CD4-positive, alpha-beta memory T cell (primary cell): ENCODE data around the gene CELA3B. TPM values are rescaled to one million over a fixed set of nuclear protein-coding genes. Genes with fewer than 3 reads are reported as not detected.
A peak's percentile ranks its signal among the peaks of the same experiment; 100 is the strongest.
"Not testable (repeated sequence)": the region's sequence is repeated elsewhere in the genome, so short reads cannot be mapped to it uniquely, and the experiment has no call there.

Experiments used
- CTCF ChIA-PET: fragments of 350-600 bp; sonication (Branson Sonifier 250); formaldehyde crosslinking; loops from one replicate; lab custom pipeline; 2021; ENCODE audit warnings: inconsistent platforms; ENCODE audit not compliant: partially characterized antibody; lab: Charles Lee
- POLR2A ChIA-PET: fragments of 350-600 bp; sonication (Branson Sonifier 250); formaldehyde crosslinking; loops from one replicate; lab custom pipeline; 2021; ENCODE audit not compliant: partially characterized antibody; lab: Charles Lee
- DNase-seq, 5 donors: peaks; one replicate each; pipeline versions ENCODE4 v3.0.0 to v3.0.0-alpha.2; 2020 to 2022; ENCODE audit warnings: mixed read lengths in 1 of 5
- H3K27ac ChIP-seq: one replicate; pipeline ENCODE4 v1.7.0; 2013; ENCODE audit warnings: low read depth, low read length
- H3K27me3 ChIP-seq: 2 replicates; pipeline ENCODE4 v1.7.0; 2013; ENCODE audit warnings: mild to moderate bottlenecking, low read length, moderate library complexity; ENCODE audit not compliant: insufficient read depth
- H3K36me3 ChIP-seq: 2 replicates; pipeline ENCODE4 v1.7.0; 2013; ENCODE audit warnings: mild to moderate bottlenecking, low read length, moderate library complexity; ENCODE audit not compliant: insufficient read depth
- H3K4me1 ChIP-seq: 2 replicates; pipeline ENCODE4 v1.7.0; 2013; ENCODE audit warnings: mild to moderate bottlenecking, low read length, moderate library complexity; ENCODE audit not compliant: insufficient read depth
- H3K4me3 ChIP-seq, 2 donors: one replicate each; pipeline ENCODE4 v1.7.0; 2013; ENCODE audit warnings: low read length in 2 of 2, mild to moderate bottlenecking in 1 of 2
- H3K9me3 ChIP-seq, 2 donors: one replicate each; pipeline ENCODE4 v1.7.0; 2013; ENCODE audit warnings: low read length in 2 of 2, control low read depth in 1 of 2; ENCODE audit not compliant: control insufficient read depth in 1 of 2
- H3K27ac Mint-ChIP-seq, 7 donors: one replicate each; pipeline ENCODE4 v1.8.0; 2020 to 2021; ENCODE audit warnings: mixed read lengths in 7 of 7, mild to moderate bottlenecking in 6 of 7, inconsistent platforms in 3 of 7, moderate library complexity in 3 of 7
- H3K27me3 Mint-ChIP-seq, 2 donors: one replicate each; pipeline ENCODE4 v1.8.0; 2020 to 2021; ENCODE audit warnings: mixed read lengths in 2 of 2
- H3K36me3 Mint-ChIP-seq, 2 donors: one replicate each; pipeline ENCODE4 v1.8.0; 2020 to 2021; ENCODE audit warnings: mixed read lengths in 2 of 2, inconsistent platforms in 1 of 2, mild to moderate bottlenecking in 1 of 2
- H3K4me1 Mint-ChIP-seq, 4 donors: one replicate each; pipeline ENCODE4 v1.8.0; 2020 to 2021; ENCODE audit warnings: mixed read lengths in 4 of 4, mild to moderate bottlenecking in 1 of 4
- H3K4me3 Mint-ChIP-seq, 8 donors: one replicate each; pipeline ENCODE4 v1.8.0; 2020 to 2021; ENCODE audit warnings: mixed read lengths in 8 of 8, mild to moderate bottlenecking in 7 of 8, moderate library complexity in 6 of 8, inconsistent platforms in 3 of 8
- H3K9me3 Mint-ChIP-seq, 8 donors: one replicate each; pipeline ENCODE4 v1.8.0; 2020 to 2021; ENCODE audit warnings: mixed read lengths in 8 of 8, mild to moderate bottlenecking in 5 of 8, inconsistent platforms in 3 of 8, moderate library complexity in 1 of 8
- intact Hi-C: fragments of 100-400 bp; cut with micrococcal nuclease; formaldehyde crosslinking; loops from one replicate; pipeline ENCODE4 v1.15.1; 2023
- polyA plus RNA-seq, 2 donors: library from polyadenylated mRNA; unstranded; fragments of 300-500 nt; fragmentation: Illumina TruSeq; gene quantifications; one replicate each; pipeline ENCODE4 v1.2.3, GENCODE V29; 2021
- total RNA-seq, 2 experiments: library from RNA; stranded (reverse); gene quantifications; one replicate each; pipeline ENCODE4 v1.2.3, GENCODE V29; 2021

Gene CELA3B
- total and polyA plus RNA-seq, 4 experiments from 2014 or later, result not detected

- intact Hi-C loops, result no loop called here
- no peaks in the 10 kb centered on the region for H3K36me3 ChIP-seq
- no peaks in the 10 kb centered on the region for H3K27me3 ChIP-seq
- peaks cover 31% of the 10 kb centered on the region for H3K4me1 ChIP-seq
- ChIA-PET POLR2A (interaction anchor here (0.9 to 4.0 kb wide), 5 partner anchors 19 to 174 kb away, joined by 3 to 19 read pairs (median 4); partner anchors contain the start of genes HSPG2 and USP48), CTCF (interaction anchor here (0.9 kb wide), 1 partner anchor 19 kb away, joined by 3 read pairs; no protein-coding TSS in a partner anchor)
- Mint-ChIP-seq H3K36me3 (no peaks in the 10 kb centered on the region), H3K27ac (peak overlapping the region; percentile 79 to 96 (median 91)), H3K4me1 (peaks cover 20 to 42% (median 25%) of the 10 kb centered on the region in 4 donors), H3K9me3 (no peaks in the 10 kb centered on the region), H3K4me3 (peak overlapping the region; percentile 59 to 91 (median 73)), H3K27me3 (peaks cover 0 to 1% of the 10 kb centered on the region in 2 donors)
- peak overlapping the region; percentile 33 for H3K27ac ChIP-seq
- DNase-seq, result peak; percentile 64 to 84 (median 73)
- no peaks in the 10 kb centered on the region for H3K9me3 ChIP-seq
- H3K4me3 ChIP-seq, result no peak overlapping the region
Measured at GRCh38 chr1:21956720-21957552, 19.9 kb upstream of the CELA3B start.

GRCh38 chr1:21961337-21961736 lies 15.5 kb upstream of the CELA3B start:
- H3K9me3 ChIP-seq, result no peaks in the 10 kb centered on the region
- DNase-seq, result no peak
- intact Hi-C loops, result loop anchor here (5.0 kb wide), 1 partner anchor 259 kb away; no protein-coding TSS in a partner anchor
- peaks cover 23 to 35% (median 26%) of the 10 kb centered on the region in 4 donors for H3K4me1 Mint-ChIP-seq
- H3K27me3 Mint-ChIP-seq, result peaks cover 0 to 1% of the 10 kb centered on the region in 2 donors
- H3K27me3 ChIP-seq, result no peaks in the 10 kb centered on the region
- H3K36me3 ChIP-seq, result no peaks in the 10 kb centered on the region
- peaks cover 24% of the 10 kb centered on the region for H3K4me1 ChIP-seq
- H3K4me3 Mint-ChIP-seq, result no peak overlapping the region
- ChIA-PET POLR2A (no interaction called here), CTCF (no interaction called here)
- no peaks in the 10 kb centered on the region for H3K36me3 Mint-ChIP-seq
- no peaks in the 10 kb centered on the region for H3K9me3 Mint-ChIP-seq
- H3K27ac ChIP-seq, result no peak overlapping the region
- H3K4me3 ChIP-seq, result no peak overlapping the region
- H3K27ac Mint-ChIP-seq, result peak overlapping the region in 1 of 7 donors; percentile 29

GRCh38 chr1:21961799-21962198 lies 15.0 kb upstream of the CELA3B start:
- Mint-ChIP-seq H3K27ac (peak overlapping the region in 1 of 7 donors; percentile 10), H3K36me3 (no peaks in the 10 kb centered on the region), H3K4me3 (no peak overlapping the region), H3K4me1 (peaks cover 21 to 30% (median 23%) of the 10 kb centered on the region in 4 donors), H3K27me3 (peaks cover 1 to 2% of the 10 kb centered on the region in 2 donors), H3K9me3 (no peaks in the 10 kb centered on the region)
- CTCF ChIA-PET, result no interaction called here
- no peak for DNase-seq
- intact Hi-C loops, result loop anchor here (5.0 kb wide), 1 partner anchor 259 kb away; no protein-coding TSS in a partner anchor
- POLR2A ChIA-PET, result no interaction called here
- Histone ChIP-seq H3K9me3 (no peaks in the 10 kb centered on the region), H3K4me3 (no peak overlapping the region), H3K27me3 (no peaks in the 10 kb centered on the region), H3K36me3 (no peaks in the 10 kb centered on the region), H3K4me1 (peaks cover 19% of the 10 kb centered on the region), H3K27ac (no peak overlapping the region)

GRCh38 chr1:21963477-21964217 lies 13.2 kb upstream of the CELA3B start:
- H3K4me3 Mint-ChIP-seq, result peak overlapping the region in 1 of 8 donors; percentile 1
- H3K36me3 ChIP-seq, result no peaks in the 10 kb centered on the region
- H3K36me3 Mint-ChIP-seq, result no peaks in the 10 kb centered on the region

GRCh38 chr1:21966247-21967000 lies 10.4 kb upstream of the CELA3B start:
- Histone ChIP-seq H3K4me1 (peaks cover 3% of the 10 kb centered on the region), H3K36me3 (no peaks in the 10 kb centered on the region), H3K27me3 (no peaks in the 10 kb centered on the region), H3K4me3 (no peak overlapping the region), H3K27ac (no peak overlapping the region), H3K9me3 (no peaks in the 10 kb centered on the region)
- no peaks in the 10 kb centered on the region for H3K36me3 Mint-ChIP-seq
- peaks cover 5 to 6% (median 6%) of the 10 kb centered on the region in 4 donors for H3K4me1 Mint-ChIP-seq
- POLR2A ChIA-PET, result no interaction called here
- intact Hi-C loops, result no loop called here
- CTCF ChIA-PET, result interaction anchor here (1.6 kb wide), 1 partner anchor 456 kb away, joined by 4 read pairs; no protein-coding TSS in a partner anchor
- H3K4me3 Mint-ChIP-seq, result no peak overlapping the region
- DNase-seq, result no peak
- H3K9me3 Mint-ChIP-seq, result no peaks in the 10 kb centered on the region
- no peak overlapping the region for H3K27ac Mint-ChIP-seq
- H3K27me3 Mint-ChIP-seq, result peaks cover 0 to 2% of the 10 kb centered on the region in 2 donors

More at GRCh38 chr1:21963477-21964217, 13.2 kb upstream of the CELA3B start:
- H3K27me3 Mint-ChIP-seq, result peaks cover 0 to 2% of the 10 kb centered on the region in 2 donors
- Histone ChIP-seq H3K4me1 (peaks cover 3% of the 10 kb centered on the region), H3K27me3 (no peaks in the 10 kb centered on the region), H3K4me3 (no peak overlapping the region), H3K9me3 (no peaks in the 10 kb centered on the region), H3K27ac (no peak overlapping the region)
- POLR2A ChIA-PET, result interaction anchor here (1.0 kb wide), 1 partner anchor 89 kb away, joined by 3 read pairs; the partner anchor contains the start of gene CDC42
- peak; percentile 70 to 82 (median 77) for DNase-seq
- H3K27ac Mint-ChIP-seq, result peak overlapping the region; percentile 4 to 90 (median 63)
- peaks cover 6 to 12% (median 6%) of the 10 kb centered on the region in 4 donors for H3K4me1 Mint-ChIP-seq
- CTCF ChIA-PET, result interaction anchor here (0.6 to 1.8 kb wide), 8 partner anchors 12 to 596 kb away, joined by 3 to 7 read pairs (median 4); no protein-coding TSS in a partner anchor
- no peaks in the 10 kb centered on the region for H3K9me3 Mint-ChIP-seq
- intact Hi-C loops, result loop anchor here (1.0 to 5.0 kb wide), 4 partner anchors 61 to 454 kb away; partner anchors contain the start of gene ALPL

DNA sequence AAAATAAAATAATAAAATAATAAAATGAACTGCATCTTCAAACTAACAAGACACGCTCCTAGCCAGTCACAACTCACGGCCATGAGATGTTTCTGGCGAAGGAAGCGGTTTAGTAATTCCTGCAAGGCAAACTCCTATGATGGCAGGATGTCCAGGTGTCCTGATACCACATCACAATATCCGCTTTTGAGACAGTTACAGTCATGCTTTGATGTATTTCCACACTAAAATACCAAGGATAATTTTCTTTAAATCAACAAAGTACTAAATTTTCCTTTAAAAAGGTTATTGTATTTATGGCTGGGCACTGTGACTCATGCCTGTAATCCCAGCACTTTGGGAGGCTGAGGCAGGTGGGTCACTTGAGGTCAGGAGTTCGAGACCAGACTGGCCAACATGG lies 9.6 kb upstream of the CELA3B start:
- H3K4me3 Mint-ChIP-seq, H3K9me3 Mint-ChIP-seq, H3K9me3 ChIP-seq, H3K4me3 ChIP-seq, H3K4me1 ChIP-seq, H3K27ac ChIP-seq, H3K4me1 Mint-ChIP-seq, POLR2A ChIA-PET, H3K36me3 ChIP-seq, H3K27me3 Mint-ChIP-seq, H3K36me3 Mint-ChIP-seq, H3K27ac Mint-ChIP-seq, H3K27me3 ChIP-seq, DNase-seq, intact Hi-C loops, CTCF ChIA-PET: not testable (repeated sequence)
